PC-3 (cell line): Measurements from ENCODE around the gene RAB39A. TPM values are rescaled to one million over a fixed set of nuclear protein-coding genes. Genes with fewer than 3 reads are reported as not detected.

ENCODE experiments used
- ATAC-seq: fragments of 200-7000 bp; cut with Tn5 transposase; 2 replicates; pipeline ENCODE4 v1.9.1; 2020; ENCODE audit warnings: mild to moderate bottlenecking, moderate library complexity
- BruUV-seq: library from RNA; stranded (reverse); fragments of 400-500 nt; replicated peaks from 2 replicates; lab custom pipeline; 2021; lab: Mats Ljungman, UMichigan
- CTCF ChIA-PET: fragments of 300-600 bp; sonication (Branson Sonifier 250); formaldehyde crosslinking; loops from one replicate; lab custom pipeline; 2022; ENCODE audit warnings: antibody characterized with exemption; lab: Charles Lee
- POLR2A ChIA-PET: fragments of 300-600 bp; sonication (Branson Sonifier 250); formaldehyde crosslinking; loops from one replicate; lab custom pipeline; 2022; ENCODE audit warnings: antibody characterized with exemption; ENCODE audit not compliant: unreplicated experiment; lab: Charles Lee
- DNase-seq: peaks from one replicate; pipeline ENCODE4 v3.0.0-alpha.2; 2015
- H2AFZ ChIP-seq: fragments of 300-600 bp; sonication (generic); 2 replicates; pipeline ENCODE4 v1.6.0; 2016; ENCODE audit warnings: antibody characterized with exemption, low read length
- H3F3A ChIP-seq: fragments of 300-600 bp; sonication (generic); one replicate; pipeline ENCODE4 v1.6.0; 2017; ENCODE audit warnings: antibody characterized with exemption, low read length, control low read depth, mild to moderate bottlenecking; ENCODE audit not compliant: unreplicated experiment
- H3K27ac ChIP-seq: fragments of 300-600 bp; sonication (generic); 2 replicates; pipeline ENCODE4 v1.5.1; 2016; ENCODE audit warnings: mild to moderate bottlenecking, low read length
- H3K27me3 ChIP-seq: fragments of 300-600 bp; sonication (generic); 2 replicates; pipeline ENCODE4 v1.6.1; 2016; ENCODE audit warnings: low read length, mixed read lengths
- H3K36me3 ChIP-seq: fragments of 300-600 bp; sonication (generic); 2 replicates; pipeline ENCODE4 v1.6.1; 2016; ENCODE audit warnings: low read depth, mixed run types, low read length, mixed read lengths
- H3K4me1 ChIP-seq: fragments of 300-600 bp; sonication (generic); 2 replicates; pipeline ENCODE4 v1.5.1; 2016; ENCODE audit warnings: low read length; ENCODE audit not compliant: insufficient read depth
- H3K4me2 ChIP-seq: fragments of 300-600 bp; sonication (generic); 2 replicates; pipeline ENCODE4 v1.6.0; 2016; ENCODE audit warnings: low read length
- H3K4me3 ChIP-seq: fragments of 300-600 bp; sonication (generic); 2 replicates; pipeline ENCODE4 v1.5.1; 2016; ENCODE audit warnings: mild to moderate bottlenecking, low read length, mixed read lengths
- H3K79me2 ChIP-seq: fragments of 300-600 bp; sonication (generic); 2 replicates; pipeline ENCODE4 v1.6.1; 2017; ENCODE audit warnings: low read length, mixed read lengths
- H3K9ac ChIP-seq: fragments of 300-600 bp; sonication (generic); 2 replicates; pipeline ENCODE4 v1.6.0; 2016; ENCODE audit warnings: mild to moderate bottlenecking, low read length
- H3K9me2 ChIP-seq: fragments of 300-600 bp; sonication (generic); replicated peaks from 2 replicates; pipeline ENCODE4 v1.6.1; 2016; ENCODE audit warnings: mixed run types, low read length, mixed read lengths
- H3K9me3 ChIP-seq: fragments of 300-600 bp; sonication (generic); 2 replicates; pipeline ENCODE4 v1.6.1; 2016; ENCODE audit warnings: low read length, mixed read lengths
- H4K20me1 ChIP-seq: fragments of 300-600 bp; sonication (generic); 2 replicates; pipeline ENCODE4 v1.6.1; 2016; ENCODE audit warnings: low read length, mixed read lengths
- CTCF ChIP-seq: fragments of 300-600 bp; sonication (generic); conservative IDR thresholded peaks from 2 replicates; pipeline ENCODE4 v1.5.1; 2017; ENCODE audit warnings: antibody characterized with exemption, low read depth, mild to moderate bottlenecking, low read length
- EZH2 ChIP-seq: fragments of 300-600 bp; sonication (generic); IDR thresholded peaks from one replicate; pipeline ENCODE4 v1.6.1; 2017; ENCODE audit warnings: antibody characterized with exemption, mild to moderate bottlenecking, low read length; ENCODE audit not compliant: unreplicated experiment
- EZH2phosphoT487 ChIP-seq: fragments of 300-600 bp; sonication (generic); IDR thresholded peaks from 2 replicates; pipeline ENCODE4 v1.6.1; 2018; ENCODE audit warnings: mild to moderate bottlenecking, antibody characterized with exemption, low read length, borderline replicate concordance
- intact Hi-C: fragments of 100-400 bp; cut with micrococcal nuclease; formaldehyde crosslinking; loops from 2 replicates; pipeline ENCODE4 v1.9.0; 2023
- total RNA-seq: library from RNA; depleted of rRNA; stranded (reverse); fragments of >200 nt; gene quantifications from 2 replicates; pipeline ENCODE4 v1.2.3, GENCODE V29; 2014

RAB39A gene
- total RNA-seq, 1 experiment from 2014 or later: not detected

- TF ChIP-seq EZH2 (no peak), EZH2phosphoT487 (no peak), CTCF (no peak)
- no peak for ATAC-seq
- POLR2A ChIA-PET: no interaction called here
- no TSS peak for BruUV-seq
- no peak for DNase-seq
- Histone ChIP-seq H3K36me3 (no peaks in the 10 kb centered on the region), H3F3A (no peaks in the 10 kb centered on the region), H3K4me3 (no peak overlapping the region), H3K27me3 (peaks cover 81% of the 10 kb centered on the region), H4K20me1 (no peaks in the 10 kb centered on the region), H3K4me2 (no peak overlapping the region), H3K4me1 (no peaks in the 10 kb centered on the region), H3K27ac (no peak overlapping the region), H3K9ac (no peak overlapping the region), H3K79me2 (no peaks in the 10 kb centered on the region), H3K9me2 (no peaks in the 10 kb centered on the region), H2AFZ (no peak overlapping the region), H3K9me3 (no peaks in the 10 kb centered on the region)
- intact Hi-C loops: no loop called here
- CTCF ChIA-PET: no interaction called here
These were observed 33.2 kb downstream of the RAB39A start for GRCh38 chr11:107961480-107961879.

- intact Hi-C loops: no loop called here
- Histone ChIP-seq H2AFZ (no peak overlapping the region), H3K36me3 (no peaks in the 10 kb centered on the region), H4K20me1 (no peaks in the 10 kb centered on the region), H3K9ac (no peak overlapping the region), H3K9me2 (no peaks in the 10 kb centered on the region), H3K79me2 (no peaks in the 10 kb centered on the region), H3K9me3 (no peaks in the 10 kb centered on the region), H3F3A (no peaks in the 10 kb centered on the region), H3K27me3 (peaks cover 76% of the 10 kb centered on the region), H3K4me1 (no peaks in the 10 kb centered on the region), H3K4me3 (no peak overlapping the region), H3K27ac (no peak overlapping the region), H3K4me2 (no peak overlapping the region)
- no peak for ATAC-seq
- TF ChIP-seq CTCF: no peak
- no peak for TF ChIP-seq EZH2phosphoT487
- no peak for TF ChIP-seq EZH2
- CTCF ChIA-PET: no interaction called here
- POLR2A ChIA-PET: no interaction called here
- BruUV-seq: no TSS peak
- DNase-seq: no peak
These were observed 33.9 kb downstream of the RAB39A start for GRCh38 chr11:107962181-107962580.

GRCh38 chr11:107963091-107963490 is 34.8 kb downstream of the RAB39A start:
- no peak overlapping the region for H2AFZ ChIP-seq
- no peaks in the 10 kb centered on the region for H3K36me3 ChIP-seq
- no TSS peak for BruUV-seq
- ChIA-PET POLR2A (no interaction called here), CTCF (no interaction called here)
- no peak overlapping the region for H3K4me2 ChIP-seq
- H4K20me1 ChIP-seq: no peaks in the 10 kb centered on the region
- no peaks in the 10 kb centered on the region for H3K79me2 ChIP-seq
- no peak overlapping the region for H3K9ac ChIP-seq
- intact Hi-C loops: no loop called here
- H3K9me2 ChIP-seq: no peaks in the 10 kb centered on the region
- H3K9me3 ChIP-seq: no peaks in the 10 kb centered on the region
- no peak overlapping the region for H3K27ac ChIP-seq
- H3F3A ChIP-seq: no peaks in the 10 kb centered on the region
- TF ChIP-seq EZH2 (no peak), CTCF (no peak), EZH2phosphoT487 (no peak)
- peaks cover 70% of the 10 kb centered on the region for H3K27me3 ChIP-seq
- ATAC-seq (no peak), DNase-seq (no peak)
- H3K4me3 ChIP-seq: no peak overlapping the region
- H3K4me1 ChIP-seq: no peaks in the 10 kb centered on the region
